Measurements from ENCODE around the gene C11orf16.
"Not testable (repeated sequence)": the region's sequence is repeated elsewhere in the genome, so short reads cannot be mapped to it uniquely, and the experiment has no call there.

The C11orf16 gene, protein sequence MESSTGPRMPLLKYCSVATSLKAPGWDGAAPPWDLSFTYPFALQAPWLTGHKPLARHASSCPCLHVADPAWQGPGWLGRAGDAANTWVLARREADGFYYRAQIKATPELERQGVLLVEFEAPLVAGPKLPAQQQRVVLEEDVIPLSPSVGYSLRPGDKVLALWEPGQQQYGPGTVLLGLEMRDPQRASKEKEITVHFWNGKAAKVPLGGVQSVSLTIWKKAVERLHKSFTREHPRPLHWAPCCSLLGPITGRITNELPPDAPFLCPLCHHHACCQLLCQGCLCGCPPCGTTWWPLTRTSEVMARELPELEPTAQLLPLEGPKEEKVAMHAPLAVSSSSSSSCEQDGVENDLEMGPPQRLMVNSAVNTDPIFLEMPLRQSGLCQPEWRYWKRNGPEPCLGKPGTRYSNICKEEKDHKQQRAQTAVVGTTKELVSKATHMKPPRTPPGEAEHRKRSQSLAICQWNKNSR

DNA sequence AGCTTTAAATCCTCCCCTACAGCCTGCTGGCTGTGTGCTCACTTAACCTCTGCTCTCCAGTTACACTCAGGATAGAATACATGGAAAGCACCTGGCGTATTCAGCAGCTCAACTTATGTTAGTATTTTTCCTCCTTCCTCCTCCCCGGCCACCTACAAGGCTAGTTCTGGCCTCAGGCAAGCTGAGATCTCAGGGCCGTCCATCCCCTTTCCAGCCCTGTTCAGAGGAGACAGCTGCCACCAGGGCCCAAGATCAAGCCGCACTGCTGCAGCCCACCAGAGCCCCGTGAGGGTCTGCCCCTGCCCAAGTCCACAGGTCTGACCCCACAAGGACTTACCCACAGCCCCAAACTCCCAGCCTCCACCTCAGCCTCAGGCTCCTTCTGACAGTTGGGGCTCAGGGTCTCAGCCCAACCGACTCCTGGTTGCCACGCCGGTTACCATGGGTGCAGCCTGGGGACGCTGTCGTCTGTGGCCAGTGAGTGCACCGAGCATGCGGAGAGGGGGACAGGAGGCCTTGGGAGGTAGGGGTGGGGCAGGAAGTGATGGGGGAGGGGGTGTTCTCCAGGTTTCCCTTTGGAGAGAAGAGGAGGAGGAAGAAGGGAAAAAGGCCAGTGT lies at the start of gene C11orf16:
Gene C11orf16 (minus strand): TSS at position 384 of the 617 bp plus-strand sequence. CDS start 639 bp downstream, outside the sequence.
- DNase-seq, result no peak

GRCh38 chr11:8980485-8980884 lies 47.7 kb upstream of the C11orf16 start:
- DNase-seq, result no peak

GRCh38 chr11:8979365-8979764 lies 46.6 kb upstream of the C11orf16 start:
- DNase-seq, result not testable (repeated sequence)

DNA sequence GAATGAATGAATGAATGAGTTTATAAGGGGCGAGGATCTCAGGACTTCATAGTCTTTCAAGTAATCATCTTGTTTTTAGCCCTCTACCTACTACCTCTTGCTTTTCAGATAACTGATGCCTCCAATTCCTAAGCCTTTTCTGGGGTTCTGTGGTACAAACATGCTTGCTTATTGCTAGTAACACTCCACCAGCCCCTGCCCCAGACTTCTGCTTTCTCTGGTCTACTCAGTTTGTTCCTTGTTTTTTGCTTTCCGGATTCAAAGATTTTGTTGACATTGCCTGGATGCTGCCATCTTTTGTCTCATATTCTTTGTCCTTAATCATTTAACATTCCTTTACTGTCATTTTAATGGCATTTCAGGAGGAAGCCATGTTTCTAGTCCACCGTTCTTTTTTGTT lies 40.4 kb upstream of the C11orf16 start:
- DNase-seq, result no peak

GRCh38 chr11:8971924-8972316 lies 39.2 kb upstream of the C11orf16 start:
- no peak for DNase-seq

DNA sequence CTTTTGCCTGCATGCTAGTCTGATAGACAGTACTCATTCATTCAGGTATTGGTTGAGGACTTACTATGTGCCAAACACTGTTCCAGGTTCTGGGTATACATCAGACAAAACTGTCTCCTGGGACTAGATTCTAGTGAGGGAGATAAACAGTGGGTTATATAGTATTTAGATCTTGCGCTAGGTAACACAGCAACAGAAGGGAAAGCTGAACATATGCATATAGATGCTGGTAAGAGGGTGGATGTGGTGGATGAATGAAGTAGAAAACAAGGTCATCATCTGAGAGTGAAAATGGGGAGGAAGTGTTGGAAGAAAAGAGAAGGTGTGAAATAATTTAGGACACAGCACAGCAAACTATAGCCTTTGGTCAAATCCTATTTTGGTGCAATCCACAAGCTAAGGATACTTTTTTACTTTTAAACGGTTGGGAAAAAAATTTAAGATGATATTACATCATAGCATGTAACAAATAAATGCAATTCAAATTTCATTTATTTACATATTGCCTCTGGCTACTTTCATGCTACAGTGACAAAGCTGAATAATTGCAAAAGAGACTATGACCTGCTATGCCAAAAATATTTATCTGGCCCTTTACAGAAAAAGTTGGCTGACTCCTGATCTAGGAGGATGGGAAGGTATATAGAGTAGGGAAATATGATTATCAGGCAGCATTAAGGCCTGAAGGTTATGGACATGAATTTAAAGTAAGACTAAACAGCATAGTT lies 38.6 kb upstream of the C11orf16 start:
- no peak for DNase-seq

GRCh38 chr11:8967184-8967583 lies 34.4 kb upstream of the C11orf16 start:
- no peak for DNase-seq

- DNase-seq, result peak; percentile 76
Measured at GRCh38 chr11:8964324-8965320, 31.9 kb upstream of the C11orf16 start, which contains the start of gene TMEM9B. Gene TMEM9B, minus strand, starts transcription at chr11:8964442. Its CDS starts 129 bp downstream, at chr11:8964313.

- peak; percentile 74 for DNase-seq
Measured at GRCh38 chr11:8963569-8964323, 31.0 kb upstream of the C11orf16 start.

DNA sequence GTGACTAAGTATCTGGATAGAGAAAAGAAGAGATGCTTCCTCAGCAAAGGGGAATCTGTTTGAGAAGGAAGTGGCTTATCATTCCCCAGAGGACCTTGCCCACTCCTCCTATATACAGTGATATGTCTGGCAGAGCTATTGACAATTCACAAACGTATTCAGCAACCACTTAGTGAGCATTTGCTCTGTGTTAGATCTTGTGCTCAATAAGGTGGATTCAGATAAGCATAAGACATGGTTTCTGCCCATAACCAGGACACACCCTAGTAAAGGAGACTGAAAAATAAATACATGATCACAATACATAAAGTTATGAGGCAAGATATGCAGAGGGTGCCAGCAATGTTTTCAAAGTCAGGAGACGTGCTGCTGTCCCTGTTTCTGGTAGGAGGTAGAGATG lies 30.1 kb upstream of the C11orf16 start:
- DNase-seq, result no peak

DNA sequence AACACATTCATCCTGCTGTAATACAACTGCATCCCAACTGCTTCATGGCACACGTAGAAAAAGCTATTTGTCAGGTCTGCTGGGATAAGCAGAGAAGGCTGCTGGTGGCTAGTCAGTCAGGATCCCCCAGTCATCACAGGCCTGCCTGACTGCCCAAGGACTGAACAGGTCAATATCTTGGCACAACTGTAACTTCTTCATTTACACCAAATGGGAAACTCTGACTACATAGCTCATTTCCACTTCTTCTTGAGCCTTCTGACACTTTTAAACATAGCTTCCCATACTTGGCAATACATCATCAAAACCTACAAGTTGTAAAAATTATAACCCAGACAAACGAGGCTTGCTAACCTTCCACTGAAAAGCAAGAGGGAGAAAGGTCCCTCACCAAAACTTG lies 28.7 kb upstream of the C11orf16 start:
- no peak for DNase-seq

DNA sequence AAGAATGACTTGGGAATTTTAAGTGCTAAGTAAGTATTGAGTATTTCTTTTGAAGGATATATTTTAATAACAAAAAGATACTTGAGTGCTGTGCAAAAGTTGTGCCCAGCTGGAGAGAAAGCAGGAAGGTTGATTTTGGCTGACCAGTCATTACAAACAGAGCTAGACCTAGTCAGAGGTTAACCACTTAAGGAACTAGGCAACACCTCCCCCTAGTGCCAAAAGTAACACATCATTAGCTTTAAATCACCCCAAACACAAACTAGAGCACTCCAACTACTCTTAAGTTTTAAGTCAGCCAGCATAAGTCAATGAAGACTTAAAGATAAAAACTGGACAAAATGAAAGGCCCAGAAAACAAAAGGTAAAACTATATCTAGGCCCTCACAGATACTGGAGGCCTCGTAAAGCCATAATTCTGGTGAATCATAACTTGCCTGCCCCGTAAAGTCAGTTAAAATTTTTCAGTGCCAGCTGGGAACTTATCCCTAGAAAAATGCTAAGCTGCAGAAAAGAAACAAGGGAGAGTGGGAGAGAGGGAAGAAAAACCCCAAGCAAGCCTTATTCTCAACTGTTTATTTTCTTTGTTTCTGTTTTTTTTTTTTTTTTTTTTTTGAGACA lies 26.9 kb upstream of the C11orf16 start:
- no peak for DNase-seq

GRCh38 chr11:8956860-8957259 lies 24.1 kb upstream of the C11orf16 start:
- DNase-seq, result no peak

DNA sequence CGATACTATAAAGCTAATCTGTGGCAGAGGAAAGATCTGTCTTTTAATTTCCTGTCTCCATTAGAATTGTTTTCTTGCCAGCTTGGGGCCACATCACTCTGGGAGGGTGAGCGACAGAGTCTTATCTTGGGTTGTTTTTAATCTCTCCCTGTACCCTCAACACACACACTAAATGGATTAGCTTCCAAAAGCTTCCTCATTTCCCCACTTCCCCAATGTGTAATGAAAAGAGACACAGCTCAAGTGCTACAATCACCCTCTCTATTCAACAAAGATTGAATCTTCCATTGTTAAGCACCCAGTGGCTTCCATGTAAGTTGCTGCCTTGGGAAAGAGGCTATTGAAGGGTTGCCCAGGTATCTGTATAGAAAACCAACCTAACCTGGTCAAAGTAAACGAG lies 16.1 kb upstream of the C11orf16 start:
- no peak for DNase-seq

DNA sequence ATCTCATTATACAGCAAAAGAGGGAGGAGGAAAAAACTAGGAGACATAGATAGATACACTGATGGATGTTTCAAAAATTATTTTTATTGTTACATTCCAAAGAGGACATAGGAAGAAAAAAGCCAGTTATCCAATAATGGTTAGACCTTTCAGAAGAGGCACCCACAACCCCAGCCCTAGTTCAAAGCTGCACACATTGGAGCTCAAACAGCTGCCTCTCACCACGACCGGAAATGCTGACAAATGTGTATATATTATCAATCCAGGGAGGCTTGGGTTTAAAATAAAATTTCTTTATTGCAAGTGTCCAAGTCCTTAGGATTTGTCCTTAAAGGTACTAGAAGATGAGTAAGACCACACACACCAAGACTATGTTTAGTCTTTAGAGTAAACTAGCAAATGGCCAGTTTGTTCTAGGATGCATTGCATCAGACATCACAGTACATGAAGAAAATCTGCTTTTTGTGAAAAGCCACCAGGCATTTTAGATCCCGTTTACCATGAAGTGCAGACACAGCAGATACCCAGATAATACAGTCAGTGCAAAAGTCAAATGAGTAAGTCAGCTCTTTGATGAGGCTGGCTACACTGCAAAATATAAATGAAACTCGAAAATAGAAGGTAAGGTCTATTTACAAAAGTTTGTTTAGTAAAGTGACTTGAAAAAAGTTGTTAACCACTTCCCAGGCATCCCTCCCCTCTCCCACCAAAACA lies 14.6 kb upstream of the C11orf16 start:
- DNase-seq, result no peak

GRCh38 chr11:8942518-8943066 lies 9.8 kb upstream of the C11orf16 start, which contains the start of gene ASCL3:
Gene ASCL3, minus strand, starts transcription at chr11:8943016. Its CDS starts 4,855 bp downstream, at chr11:8938161.
- DNase-seq, result no peak

GRCh38 chr11:8941341-8942103 lies 8.8 kb upstream of the C11orf16 start:
- DNase-seq, result no peak

GRCh38 chr11:8937659-8938058 lies 4.9 kb upstream of the C11orf16 start:
- no peak for DNase-seq

DNA sequence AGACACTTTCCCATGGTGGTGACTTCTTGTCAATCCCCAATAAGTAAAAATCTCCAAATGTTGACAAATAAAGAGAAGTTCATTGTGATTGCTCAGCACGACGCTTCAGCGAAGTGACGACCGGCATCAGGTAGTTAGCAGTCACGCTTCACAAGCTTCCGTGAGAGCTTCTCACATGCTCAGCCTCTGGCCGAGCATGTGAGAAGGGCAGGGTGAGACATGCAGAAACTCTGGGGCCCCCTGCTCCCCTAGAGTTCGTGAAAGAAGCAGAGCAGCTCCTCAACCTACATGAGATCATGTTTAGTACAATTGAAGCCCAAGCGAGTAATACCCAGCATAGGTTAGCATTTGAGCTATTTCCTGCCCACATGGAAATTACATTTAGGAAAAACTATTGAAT lies 4.4 kb upstream of the C11orf16 start:
- no peak for DNase-seq
